Body of pancreas (tissue), 4 donors: Measurements from ENCODE around the gene UBQLN1. TPM values are rescaled to one million over a fixed set of nuclear protein-coding genes. Genes with fewer than 3 reads are reported as not detected.
"Not testable (repeated sequence)": the region's sequence is repeated elsewhere in the genome, so short reads cannot be mapped to it uniquely, and the experiment has no call there.

Source experiments
- ATAC-seq: fragments of 150-250 bp; one replicate; pipeline ENCODE4 v1.9.1; 2016
- DNase-seq, 4 donors: peaks; one replicate each; pipeline ENCODE4 v3.0.0-alpha.2; 2019
- H3K27ac ChIP-seq, 4 donors: fragments of 200-600 bp; sonication (generic); 1 replicate in 3 of 4; 2 replicates in 1 of 4; pipeline versions ENCODE4 v1.5.1 to v1.6.1; 2016 to 2019; ENCODE audit warnings: mild to moderate bottlenecking in 1 of 4, mixed read lengths in 1 of 4, moderate library complexity in 1 of 4
- H3K27me3 ChIP-seq, 2 donors: fragments of 200-600 bp; sonication (generic); one replicate each; pipeline ENCODE4 v1.6.0; 2016; ENCODE audit warnings: mild to moderate bottlenecking in 1 of 2
- H3K36me3 ChIP-seq, 2 donors: fragments of 200-600 bp; sonication (generic); replicated peaks in 1 of 2; 2 replicates each; pipeline ENCODE4 v1.5.1; 2016; ENCODE audit warnings: low read depth in 2 of 2; ENCODE audit not compliant: insufficient read depth in 1 of 2
- H3K4me1 ChIP-seq: fragments of 200-600 bp; sonication (generic); one replicate; pipeline ENCODE4 v1.6.0; 2016
- H3K4me3 ChIP-seq, 2 donors: fragments of 200-600 bp; sonication (generic); 1 replicate in 1 of 2; 2 replicates in 1 of 2; pipeline ENCODE4 v1.5.1; 2016 to 2019
- H3K9me3 ChIP-seq, 3 donors: fragments of 200-600 bp; sonication (generic); 1 replicate in 2 of 3; 2 replicates in 1 of 3; pipeline ENCODE4 v1.5.1; 2016
- CTCF ChIP-seq, 7 experiments: fragments of 450-650 bp in 4 of 7; fragments of 200-600 bp in 3 of 7; sonication (generic) in 3 of 7; IDR thresholded peaks; one replicate each; pipeline ENCODE4 v1.5.1; 2016 to 2019; ENCODE audit warnings: antibody characterized with exemption in 7 of 7
- POLR2A ChIP-seq, 3 donors: fragments of 450-650 bp; IDR thresholded peaks; one replicate each; pipeline ENCODE4 v1.6.1; 2016; ENCODE audit warnings: antibody characterized with exemption in 3 of 3, mild to moderate bottlenecking in 2 of 3
- WGBS, 2 donors: methylation state at CpG; one replicate each; pipeline ENCODE4 v1.1.5; 2017; 5-methylcytosine and 5-hydroxymethylcytosine counted together
- intact Hi-C: fragments of 100-400 bp; cut with DNase I; formaldehyde crosslinking; loops from one replicate; pipeline ENCODE4 v1.15.1; 2023
- total RNA-seq, 2 donors: library from RNA; depleted of rRNA; stranded (reverse); fragments of >200 nt; gene quantifications; one replicate each; pipeline ENCODE4 v1.1.0, GENCODE V29; 2016

UBQLN1 gene
- total RNA-seq, 2 donors from 2014 or later, result 45.8 to 49.5 TPM

GRCh38 chr9:83706676-83707517 lies 861 bp downstream of the UBQLN1 start:
- H3K27ac ChIP-seq, result peak overlapping the region; percentile 97 to 99 (median 98)
- H3K4me3 ChIP-seq, result peak overlapping the region; percentile 65 to 77
- no peaks in the 10 kb centered on the region for H3K36me3 ChIP-seq
- DNase-seq (peak; percentile 32 to 48 (median 39)), ATAC-seq (peak; percentile 2)
- WGBS, 2 donors, result 0 to 1% methylated on average over 25 to 41 of the region's 42 CpGs
- TF ChIP-seq POLR2A (IDR thresholded peaks at IDR 0.05) (no peak), CTCF (IDR thresholded peaks at IDR 0.05) (no peak)
- H3K9me3 ChIP-seq, result no peaks in the 10 kb centered on the region
- intact Hi-C loops, result no loop called here
- H3K27me3 ChIP-seq, result no peaks in the 10 kb centered on the region
- peaks cover 32% of the 10 kb centered on the region for H3K4me1 ChIP-seq

GRCh38 chr9:83705219-83705651 lies 2.5 kb downstream of the UBQLN1 start:
- intact Hi-C loops, H3K27ac ChIP-seq, H3K36me3 ChIP-seq, ATAC-seq, H3K4me3 ChIP-seq, H3K27me3 ChIP-seq, DNase-seq, H3K9me3 ChIP-seq: not testable (repeated sequence)
- H3K4me1 ChIP-seq, result peaks cover 46% of the 10 kb centered on the region
- 86 to 91% methylated on average over 12 of the region's 12 CpGs for WGBS, 2 donors

GRCh38 chr9:83701769-83702168 lies 6.0 kb downstream of the UBQLN1 start:
- no peak overlapping the region for H3K4me3 ChIP-seq
- H3K27me3 ChIP-seq, result no peaks in the 10 kb centered on the region
- ATAC-seq, result peak; percentile 30
- TF ChIP-seq CTCF (IDR thresholded peaks at IDR 0.05) (no peak), POLR2A (IDR thresholded peaks at IDR 0.05) (no peak)
- intact Hi-C loops, result no loop called here
- H3K9me3 ChIP-seq, result no peaks in the 10 kb centered on the region
- WGBS, 2 donors, result 48 to 51% methylated on average over 6 of the region's 6 CpGs
- H3K36me3 ChIP-seq, result no peaks in the 10 kb centered on the region
- H3K4me1 ChIP-seq, result peaks cover 57% of the 10 kb centered on the region
- no peak for DNase-seq
- no peak overlapping the region for H3K27ac ChIP-seq

GRCh38 chr9:83701286-83701685 lies 6.5 kb downstream of the UBQLN1 start:
- no peak overlapping the region for H3K27ac ChIP-seq
- no peaks in the 10 kb centered on the region for H3K9me3 ChIP-seq
- TF ChIP-seq CTCF (IDR thresholded peaks at IDR 0.05) (no peak), POLR2A (IDR thresholded peaks at IDR 0.05) (no peak)
- intact Hi-C loops, result no loop called here
- H3K4me1 ChIP-seq, result peaks cover 60% of the 10 kb centered on the region
- H3K4me3 ChIP-seq, result no peak overlapping the region
- ATAC-seq (no peak), DNase-seq (no peak)
- 96 to 100% methylated on average over 1 of the region's 1 CpG for WGBS, 2 donors
- H3K36me3 ChIP-seq, result no peaks in the 10 kb centered on the region
- H3K27me3 ChIP-seq, result no peaks in the 10 kb centered on the region

GRCh38 chr9:83699615-83700014 lies 8.1 kb downstream of the UBQLN1 start:
- intact Hi-C loops, result no loop called here
- peaks cover 52% of the 10 kb centered on the region for H3K4me1 ChIP-seq

More at GRCh38 chr9:83699615-83700014, 8.1 kb downstream of the UBQLN1 start:
- Histone ChIP-seq H3K4me3 (no peak overlapping the region), H3K9me3 (no peaks in the 10 kb centered on the region), H3K27ac (no peak overlapping the region), H3K36me3 (no peaks in the 10 kb centered on the region), H3K27me3 (no peaks in the 10 kb centered on the region)
- DNase-seq (no peak), ATAC-seq (no peak)
- TF ChIP-seq POLR2A (IDR thresholded peaks at IDR 0.05), result no peak
- no peak for TF ChIP-seq CTCF (IDR thresholded peaks at IDR 0.05)
- WGBS, 2 donors, result 72 to 76% methylated on average over 3 of the region's 3 CpGs
